WTC11 (cell line): Measurements from ENCODE around the gene MYO5C. TPM values are rescaled to one million over a fixed set of nuclear protein-coding genes. Genes with fewer than 3 reads are reported as not detected.
"Not testable (repeated sequence)": the region's sequence is repeated elsewhere in the genome, so short reads cannot be mapped to it uniquely, and the experiment has no call there.

Experiments
- ATAC-seq: fragments of 200-7000 bp; cut with Tn5 transposase; 2 replicates; pipeline ENCODE4 v1.10.0; 2021; ENCODE audit warnings: mild to moderate bottlenecking, moderate library complexity
- CTCF ChIA-PET: fragments of 300-600 bp; sonication (Branson Sonifier 250); formaldehyde crosslinking; loops from one replicate; lab custom pipeline; 2021; ENCODE audit warnings: antibody characterized with exemption; lab: Charles Lee
- POLR2A ChIA-PET: fragments of 350-600 bp; sonication (Branson Sonifier 250); formaldehyde crosslinking; loops from one replicate; lab custom pipeline; 2021; ENCODE audit warnings: antibody characterized with exemption; lab: Charles Lee
- DNase-seq: peaks from one replicate; pipeline ENCODE4 v3.0.0; 2021; ENCODE audit warnings: low spot score
- H3K27ac Mint-ChIP-seq: 2 replicates; pipeline ENCODE4 v1.8.0; 2021; ENCODE audit warnings: mixed read lengths
- H3K27me3 Mint-ChIP-seq: 2 replicates; pipeline ENCODE4 v1.8.0; 2021; ENCODE audit warnings: low read depth, mild to moderate bottlenecking, moderate library complexity, mixed read lengths
- H3K36me3 Mint-ChIP-seq: 2 replicates; pipeline ENCODE4 v1.8.0; 2021; ENCODE audit warnings: mixed read lengths
- H3K4me1 Mint-ChIP-seq: 2 replicates; pipeline ENCODE4 v1.8.0; 2022; ENCODE audit warnings: mixed read lengths
- H3K4me3 Mint-ChIP-seq: 2 replicates; pipeline ENCODE4 v1.8.0; 2021; ENCODE audit warnings: mild to moderate bottlenecking, moderate library complexity, mixed read lengths
- H3K9me3 Mint-ChIP-seq: 2 replicates; pipeline ENCODE4 v1.8.0; 2021; ENCODE audit warnings: mixed read lengths
- GABPB1 ChIP-seq: sonication (generic); formaldehyde crosslinking; IDR thresholded peaks from 2 replicates; pipeline ENCODE4 v1.8.1; 2023; ENCODE audit warnings: mild to moderate bottlenecking, missing genetic modification reagents
- MYBL2 ChIP-seq: sonication (generic); formaldehyde crosslinking; IDR thresholded peaks from 2 replicates; pipeline ENCODE4 v1.8.1; 2023; ENCODE audit warnings: mild to moderate bottlenecking, moderate library complexity, missing genetic modification reagents
- ZNF317 ChIP-seq: sonication (generic); formaldehyde crosslinking; IDR thresholded peaks from 2 replicates; pipeline ENCODE4 v1.8.1; 2023; ENCODE audit warnings: low read depth, mild to moderate bottlenecking, moderate library complexity, missing genetic modification reagents, borderline replicate concordance
- total RNA-seq: library from RNA; stranded (reverse); gene quantifications from 3 replicates; pipeline ENCODE4 v1.2.3, GENCODE V29; 2021
- TF ChIP-seq, protein P1 (sequence below): fragments of 250-450 bp; sonication (Bioruptor Pico); IDR thresholded peaks from 2 replicates; pipeline ENCODE4 v1.9.0; 2021; ENCODE audit warnings: mild to moderate bottlenecking
- TF ChIP-seq, protein P2 (sequence below): sonication (generic); formaldehyde crosslinking; IDR thresholded peaks from 2 replicates; pipeline ENCODE4 v1.8.1; 2022; ENCODE audit warnings: mild to moderate bottlenecking, moderate library complexity, missing genetic modification reagents
- TF ChIP-seq, protein P3 (sequence below): fragments of 250-450 bp; sonication (Bioruptor Pico); IDR thresholded peaks from 2 replicates; pipeline ENCODE4 v1.8.0; 2021; ENCODE audit warnings: mild to moderate bottlenecking

Gene MYO5C
- total RNA-seq, 1 experiment from 2014 or later, result 25.3 TPM

DNA sequence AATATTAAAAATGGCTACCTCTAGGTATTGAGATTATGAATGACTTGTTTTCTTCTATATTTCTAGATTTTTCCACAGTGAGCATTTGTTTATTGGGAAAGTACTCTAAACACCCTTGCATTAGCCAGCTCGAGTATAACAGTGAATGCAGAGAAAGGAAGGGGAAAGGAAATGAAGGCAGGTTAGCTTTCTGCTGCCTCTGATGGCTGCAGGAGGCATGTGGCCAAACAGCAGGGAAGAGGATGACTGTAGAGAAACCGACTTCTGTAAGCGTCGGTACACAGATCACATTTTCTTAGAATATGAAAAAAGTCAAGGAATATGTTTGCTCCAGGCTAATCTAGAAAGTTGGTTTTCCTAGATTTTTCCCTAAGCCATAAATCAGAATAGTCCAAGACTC is 124.2 kb downstream of the MYO5C start:
- Mint-ChIP-seq H3K4me3 (no peak overlapping the region), H3K27ac (no peak overlapping the region), H3K36me3 (no peaks in the 10 kb centered on the region), H3K4me1 (peaks cover 9% of the 10 kb centered on the region), H3K9me3 (no peaks in the 10 kb centered on the region), H3K27me3 (no peaks in the 10 kb centered on the region)
- CTCF ChIA-PET, result interaction anchor here (1.0 to 2.5 kb wide), 7 partner anchors 8 to 93 kb away, joined by 3 to 19 read pairs (median 6); no protein-coding TSS in a partner anchor
- peak; percentile 94 for ATAC-seq
- POLR2A ChIA-PET, result no interaction called here
- no peak for TF ChIP-seq MYBL2 (CRISPR knock-in tag)
- TF ChIP-seq, protein P1, sequence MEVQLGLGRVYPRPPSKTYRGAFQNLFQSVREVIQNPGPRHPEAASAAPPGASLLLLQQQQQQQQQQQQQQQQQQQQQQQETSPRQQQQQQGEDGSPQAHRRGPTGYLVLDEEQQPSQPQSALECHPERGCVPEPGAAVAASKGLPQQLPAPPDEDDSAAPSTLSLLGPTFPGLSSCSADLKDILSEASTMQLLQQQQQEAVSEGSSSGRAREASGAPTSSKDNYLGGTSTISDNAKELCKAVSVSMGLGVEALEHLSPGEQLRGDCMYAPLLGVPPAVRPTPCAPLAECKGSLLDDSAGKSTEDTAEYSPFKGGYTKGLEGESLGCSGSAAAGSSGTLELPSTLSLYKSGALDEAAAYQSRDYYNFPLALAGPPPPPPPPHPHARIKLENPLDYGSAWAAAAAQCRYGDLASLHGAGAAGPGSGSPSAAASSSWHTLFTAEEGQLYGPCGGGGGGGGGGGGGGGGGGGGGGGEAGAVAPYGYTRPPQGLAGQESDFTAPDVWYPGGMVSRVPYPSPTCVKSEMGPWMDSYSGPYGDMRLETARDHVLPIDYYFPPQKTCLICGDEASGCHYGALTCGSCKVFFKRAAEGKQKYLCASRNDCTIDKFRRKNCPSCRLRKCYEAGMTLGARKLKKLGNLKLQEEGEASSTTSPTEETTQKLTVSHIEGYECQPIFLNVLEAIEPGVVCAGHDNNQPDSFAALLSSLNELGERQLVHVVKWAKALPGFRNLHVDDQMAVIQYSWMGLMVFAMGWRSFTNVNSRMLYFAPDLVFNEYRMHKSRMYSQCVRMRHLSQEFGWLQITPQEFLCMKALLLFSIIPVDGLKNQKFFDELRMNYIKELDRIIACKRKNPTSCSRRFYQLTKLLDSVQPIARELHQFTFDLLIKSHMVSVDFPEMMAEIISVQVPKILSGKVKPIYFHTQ (CRISPR knock-in tag), result no peak
- TF ChIP-seq, protein P2, sequence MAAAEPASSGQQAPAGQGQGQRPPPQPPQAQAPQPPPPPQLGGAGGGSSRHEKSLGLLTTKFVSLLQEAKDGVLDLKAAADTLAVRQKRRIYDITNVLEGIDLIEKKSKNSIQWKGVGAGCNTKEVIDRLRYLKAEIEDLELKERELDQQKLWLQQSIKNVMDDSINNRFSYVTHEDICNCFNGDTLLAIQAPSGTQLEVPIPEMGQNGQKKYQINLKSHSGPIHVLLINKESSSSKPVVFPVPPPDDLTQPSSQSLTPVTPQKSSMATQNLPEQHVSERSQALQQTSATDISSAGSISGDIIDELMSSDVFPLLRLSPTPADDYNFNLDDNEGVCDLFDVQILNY (CRISPR knock-in tag), result no peak
- DNase-seq, result no peak

DNA sequence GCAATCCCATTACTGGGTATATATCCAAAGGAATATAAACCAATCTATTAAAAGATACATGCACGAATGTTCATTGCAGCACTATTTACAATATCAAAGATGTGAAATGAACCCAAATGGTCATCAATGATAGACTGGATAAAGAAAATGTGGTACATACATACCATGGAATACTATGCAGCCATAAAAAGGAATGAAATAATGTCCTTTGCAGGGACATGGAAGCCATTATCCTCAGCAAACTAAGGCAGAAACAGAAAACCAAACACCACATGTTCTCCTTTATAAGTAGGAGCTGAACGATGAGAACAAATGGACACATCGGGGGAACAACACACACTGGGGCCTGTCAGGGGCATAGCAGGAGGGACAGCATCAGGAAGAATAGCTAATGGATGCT is 125.4 kb downstream of the MYO5C start:
- H3K27me3 Mint-ChIP-seq, H3K27ac Mint-ChIP-seq, DNase-seq, H3K36me3 Mint-ChIP-seq, POLR2A ChIA-PET, H3K4me3 Mint-ChIP-seq, H3K9me3 Mint-ChIP-seq, ATAC-seq: not testable (repeated sequence)
- CTCF ChIA-PET, result interaction anchor here (1.5 to 2.5 kb wide), 5 partner anchors 9 to 38 kb away, joined by 3 to 19 read pairs (median 8); no protein-coding TSS in a partner anchor
- H3K4me1 Mint-ChIP-seq, result peaks cover 14% of the 10 kb centered on the region

DNA sequence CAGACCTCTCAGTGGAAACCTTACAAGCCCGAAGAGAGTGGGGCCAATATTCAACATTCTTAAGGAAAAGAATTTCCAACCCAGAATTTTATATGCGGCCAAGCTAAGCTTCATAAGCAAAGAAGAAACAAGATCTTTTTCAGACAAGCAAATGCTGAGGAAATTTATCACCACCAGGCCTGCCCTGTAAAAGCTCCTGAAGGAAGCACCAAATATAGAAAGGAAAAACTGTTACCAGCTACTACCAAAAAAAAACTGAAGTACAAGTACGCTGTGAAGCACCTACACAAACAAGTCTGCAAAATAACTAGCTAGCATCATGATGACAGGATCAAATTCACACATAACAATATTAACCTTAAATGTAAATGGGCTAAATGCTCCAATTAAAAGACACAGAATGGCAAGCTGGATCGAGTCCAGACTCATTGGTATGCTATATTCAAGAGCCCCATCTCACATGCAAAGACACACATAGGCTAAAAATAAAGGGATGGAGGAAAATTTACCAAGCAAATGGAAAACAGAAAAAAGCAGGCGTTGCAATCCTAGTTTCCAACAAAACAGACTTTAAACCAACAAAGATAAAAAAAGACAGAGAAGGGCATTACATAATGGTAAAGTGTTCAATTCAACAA is 130.0 kb downstream of the MYO5C start:
- not testable (repeated sequence) for DNase-seq, H3K27me3 Mint-ChIP-seq, H3K9me3 Mint-ChIP-seq, H3K27ac Mint-ChIP-seq, H3K4me1 Mint-ChIP-seq, ATAC-seq, H3K36me3 Mint-ChIP-seq, H3K4me3 Mint-ChIP-seq
- POLR2A ChIA-PET, result interaction anchor here (1.1 to 3.5 kb wide), 2 partner anchors 14 to 43 kb away, joined by 3 to 23 read pairs; no protein-coding TSS in a partner anchor
- peak; percentile 74; the same call in 1 of the 2 replicates for TF ChIP-seq ZNF317 (CRISPR knock-in tag)
- CTCF ChIA-PET, result interaction anchor here (0.7 to 4.7 kb wide), 9 partner anchors 13 to 93 kb away, joined by 3 to 37 read pairs (median 5); no protein-coding TSS in a partner anchor

DNA sequence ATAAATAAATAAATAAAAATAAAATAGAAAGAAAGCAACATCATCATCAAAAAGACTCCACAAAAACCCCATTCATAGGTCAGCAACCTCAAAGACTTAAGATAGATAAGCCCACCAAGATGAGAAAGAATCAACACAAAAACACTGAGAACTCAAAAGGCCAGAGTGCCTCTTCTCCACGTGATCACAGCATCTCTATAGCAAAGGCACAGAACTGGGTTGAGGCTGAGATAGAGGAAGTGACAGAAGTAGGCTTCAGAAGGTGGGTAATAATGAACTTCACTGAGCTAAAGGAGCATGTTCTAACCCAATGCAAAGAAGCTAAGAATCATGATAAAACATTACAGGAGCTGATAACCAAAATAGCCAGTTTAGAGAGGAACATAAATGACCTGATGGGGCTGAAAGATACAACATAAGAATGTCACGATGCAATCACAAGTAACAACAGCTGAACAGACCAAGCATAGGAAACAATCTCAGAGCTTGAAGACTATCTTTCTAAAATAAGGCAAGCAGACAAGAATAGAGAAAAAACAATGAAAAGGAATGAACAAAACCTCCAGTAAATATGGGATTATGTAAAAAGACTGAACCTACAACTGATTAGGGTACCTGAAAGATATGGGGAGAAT is 130.9 kb downstream of the MYO5C start:
- Mint-ChIP-seq H3K36me3 (peaks cover 7% of the 10 kb centered on the region; the same call in 1 of the 2 replicates), H3K27ac (no peak overlapping the region), H3K9me3 (no peaks in the 10 kb centered on the region), H3K4me1 (peaks cover 7% of the 10 kb centered on the region; the same call in 1 of the 2 replicates), H3K27me3 (no peaks in the 10 kb centered on the region), H3K4me3 (no peak overlapping the region)
- POLR2A ChIA-PET, result interaction anchor here (0.6 to 3.5 kb wide), 3 partner anchors 15 to 1910 kb away, joined by 3 to 23 read pairs (median 3); no protein-coding TSS in a partner anchor
- CTCF ChIA-PET, result interaction anchor here (0.7 to 4.7 kb wide), 10 partner anchors 10 to 94 kb away, joined by 3 to 37 read pairs (median 4); no protein-coding TSS in a partner anchor
- TF ChIP-seq, protein P3, sequence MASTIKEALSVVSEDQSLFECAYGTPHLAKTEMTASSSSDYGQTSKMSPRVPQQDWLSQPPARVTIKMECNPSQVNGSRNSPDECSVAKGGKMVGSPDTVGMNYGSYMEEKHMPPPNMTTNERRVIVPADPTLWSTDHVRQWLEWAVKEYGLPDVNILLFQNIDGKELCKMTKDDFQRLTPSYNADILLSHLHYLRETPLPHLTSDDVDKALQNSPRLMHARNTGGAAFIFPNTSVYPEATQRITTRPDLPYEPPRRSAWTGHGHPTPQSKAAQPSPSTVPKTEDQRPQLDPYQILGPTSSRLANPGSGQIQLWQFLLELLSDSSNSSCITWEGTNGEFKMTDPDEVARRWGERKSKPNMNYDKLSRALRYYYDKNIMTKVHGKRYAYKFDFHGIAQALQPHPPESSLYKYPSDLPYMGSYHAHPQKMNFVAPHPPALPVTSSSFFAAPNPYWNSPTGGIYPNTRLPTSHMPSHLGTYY (CRISPR knock-in tag), result no peak
- TF ChIP-seq GABPB1 (CRISPR knock-in tag), result peak; percentile 75
- ATAC-seq (no peak), DNase-seq (no peak)
